ENCODE data around the gene ATP6V1B1. TPM values are rescaled to one million over a fixed set of nuclear protein-coding genes. Genes with fewer than 3 reads are reported as not detected.

Gene ATP6V1B1
- total RNA-seq, 2 donors from 2014 or later, result 1.4 to 4.4 TPM

GRCh38 chr2:70975237-70975636 is 39.5 kb downstream of the ATP6V1B1 start:
- ATAC-seq (ENCODE audit: insufficient number of reproducible peaks, low FRiP score, low read depth), result no peak
- H3K4me3 ChIP-seq, result no peak overlapping the region
- no peaks in the 10 kb centered on the region for H3K9me3 ChIP-seq
- H3K36me3 ChIP-seq, result no peaks in the 10 kb centered on the region
- H3K27me3 ChIP-seq (replicated peaks; ENCODE audit: insufficient read depth), result no peaks in the 10 kb centered on the region
- H3K4me1 ChIP-seq (ENCODE audit: control insufficient read depth in 1 of 2, low read depth in 2 of 2), result peaks cover 8 to 16% of the 10 kb centered on the region in 2 donors
- H3K27ac ChIP-seq, result no peak overlapping the region
- DNase-seq (ENCODE audit: low spot score), result no peak
- TF ChIP-seq, protein P1, sequence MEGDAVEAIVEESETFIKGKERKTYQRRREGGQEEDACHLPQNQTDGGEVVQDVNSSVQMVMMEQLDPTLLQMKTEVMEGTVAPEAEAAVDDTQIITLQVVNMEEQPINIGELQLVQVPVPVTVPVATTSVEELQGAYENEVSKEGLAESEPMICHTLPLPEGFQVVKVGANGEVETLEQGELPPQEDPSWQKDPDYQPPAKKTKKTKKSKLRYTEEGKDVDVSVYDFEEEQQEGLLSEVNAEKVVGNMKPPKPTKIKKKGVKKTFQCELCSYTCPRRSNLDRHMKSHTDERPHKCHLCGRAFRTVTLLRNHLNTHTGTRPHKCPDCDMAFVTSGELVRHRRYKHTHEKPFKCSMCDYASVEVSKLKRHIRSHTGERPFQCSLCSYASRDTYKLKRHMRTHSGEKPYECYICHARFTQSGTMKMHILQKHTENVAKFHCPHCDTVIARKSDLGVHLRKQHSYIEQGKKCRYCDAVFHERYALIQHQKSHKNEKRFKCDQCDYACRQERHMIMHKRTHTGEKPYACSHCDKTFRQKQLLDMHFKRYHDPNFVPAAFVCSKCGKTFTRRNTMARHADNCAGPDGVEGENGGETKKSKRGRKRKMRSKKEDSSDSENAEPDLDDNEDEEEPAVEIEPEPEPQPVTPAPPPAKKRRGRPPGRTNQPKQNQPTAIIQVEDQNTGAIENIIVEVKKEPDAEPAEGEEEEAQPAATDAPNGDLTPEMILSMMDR (IDR thresholded peaks at IDR 0.05), result no peak

DNA sequence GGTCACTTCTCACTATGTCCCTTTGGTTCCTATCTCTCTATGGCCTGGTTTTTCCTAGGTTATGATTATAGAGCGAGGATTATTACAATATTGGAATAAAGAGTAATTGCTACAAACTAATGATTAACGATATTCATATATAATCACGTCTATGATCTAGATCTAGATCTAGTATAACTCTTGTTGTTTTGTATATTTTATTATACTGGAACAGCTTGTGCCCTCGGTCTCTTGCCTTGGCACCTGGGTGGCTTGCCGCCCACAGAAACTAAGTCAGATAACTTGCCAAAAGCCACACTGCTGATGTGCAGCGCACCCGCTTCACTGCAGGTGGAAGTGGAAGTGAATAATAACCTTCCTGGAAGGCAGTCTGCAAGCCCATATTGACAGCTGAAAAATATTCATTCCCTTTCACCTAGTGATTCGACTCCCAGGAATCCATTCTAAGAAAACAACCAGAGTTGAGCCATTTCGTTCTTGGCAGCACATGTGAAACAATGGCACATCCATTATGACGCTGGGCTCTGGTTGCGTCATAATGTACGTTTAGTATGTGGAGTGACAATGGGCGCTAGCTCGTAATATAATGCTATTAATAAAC is 42.0 kb downstream of the ATP6V1B1 start:
- no peaks in the 10 kb centered on the region for H3K36me3 ChIP-seq
- TF ChIP-seq, protein P1 (IDR thresholded peaks at IDR 0.05), result no peak
- H3K9me3 ChIP-seq, result no peaks in the 10 kb centered on the region
- ATAC-seq (ENCODE audit: insufficient number of reproducible peaks, low FRiP score, low read depth), result peak; percentile 86
- peak overlapping the region; percentile 73 to 88 for H3K27ac ChIP-seq
- DNase-seq (ENCODE audit: low spot score), result peak; percentile 63
- H3K4me3 ChIP-seq, result peak overlapping the region; percentile 70
- no peaks in the 10 kb centered on the region for H3K27me3 ChIP-seq (replicated peaks; ENCODE audit: insufficient read depth)
- peaks cover 8 to 16% of the 10 kb centered on the region in 2 donors for H3K4me1 ChIP-seq (ENCODE audit: control insufficient read depth in 1 of 2, low read depth in 2 of 2)

- Histone ChIP-seq H3K4me1 (ENCODE audit: control insufficient read depth in 1 of 2, low read depth in 2 of 2) (peaks cover 8 to 16% of the 10 kb centered on the region in 2 donors), H3K27me3 (replicated peaks; ENCODE audit: insufficient read depth) (no peaks in the 10 kb centered on the region), H3K9me3 (no peaks in the 10 kb centered on the region), H3K36me3 (no peaks in the 10 kb centered on the region), H3K27ac (peak within 1 kb of the TSS; percentile 73 to 88), H3K4me3 (peak within 1 kb of the TSS; percentile 70)
- no peak for DNase-seq (ENCODE audit: low spot score)
- TF ChIP-seq, protein P1 (IDR thresholded peaks at IDR 0.05), result no peak
- ATAC-seq (ENCODE audit: insufficient number of reproducible peaks, low FRiP score, low read depth), result peak; percentile 7
These were observed 42.9 kb downstream of the ATP6V1B1 start, which contains the start of gene ANKRD53 for GRCh38 chr2:70978341-70979179. ANKRD53 (plus strand) TSS chr2:70978630; CDS start chr2:70978646, 16 bp downstream.

- Histone ChIP-seq H3K36me3 (no peaks in the 10 kb centered on the region), H3K9me3 (no peaks in the 10 kb centered on the region), H3K4me3 (peak overlapping the region; percentile 70), H3K4me1 (ENCODE audit: control insufficient read depth in 1 of 2, low read depth in 2 of 2) (peaks cover 8 to 16% of the 10 kb centered on the region in 2 donors), H3K27me3 (replicated peaks; ENCODE audit: insufficient read depth) (no peaks in the 10 kb centered on the region), H3K27ac (peak overlapping the region; percentile 73 to 88)
- DNase-seq (ENCODE audit: low spot score) (no peak), ATAC-seq (ENCODE audit: insufficient number of reproducible peaks, low FRiP score, low read depth) (no peak)
- TF ChIP-seq, protein P1 (IDR thresholded peaks at IDR 0.05), result no peak
These were observed 43.4 kb downstream of the ATP6V1B1 start for GRCh38 chr2:70979180-70979488.

DNA sequence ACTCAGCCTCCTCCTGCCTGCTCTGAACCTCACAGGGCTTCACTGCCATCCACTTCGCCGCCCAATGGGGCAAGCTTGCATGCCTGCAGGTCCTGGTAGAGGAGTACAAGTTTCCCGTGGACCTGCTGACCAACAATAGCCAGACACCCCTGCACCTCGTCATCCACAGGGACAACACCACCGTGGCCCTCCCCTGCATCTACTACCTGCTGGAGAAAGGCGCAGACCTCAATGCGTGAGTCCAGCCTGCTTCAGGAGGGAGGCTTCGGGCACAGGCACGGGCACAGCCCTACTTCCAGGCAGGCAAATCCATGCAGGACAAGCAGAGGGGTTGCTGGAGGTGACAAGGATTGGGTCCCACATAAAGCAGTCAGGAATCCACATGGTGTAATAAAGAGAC is 43.9 kb downstream of the ATP6V1B1 start:
- TF ChIP-seq, protein P1 (IDR thresholded peaks at IDR 0.05), result no peak
- Histone ChIP-seq H3K27me3 (replicated peaks; ENCODE audit: insufficient read depth) (no peaks in the 10 kb centered on the region), H3K27ac (peak overlapping the region in 1 of 2 donors; percentile 73), H3K4me1 (ENCODE audit: control insufficient read depth in 1 of 2, low read depth in 2 of 2) (peaks cover 8 to 16% of the 10 kb centered on the region in 2 donors), H3K36me3 (no peaks in the 10 kb centered on the region), H3K4me3 (no peak overlapping the region), H3K9me3 (no peaks in the 10 kb centered on the region)
- no peak for ATAC-seq (ENCODE audit: insufficient number of reproducible peaks, low FRiP score, low read depth)
- no peak for DNase-seq (ENCODE audit: low spot score)
